Heart left ventricle (tissue), 16 donors: ENCODE measurements around the gene PPME1. TPM values are rescaled to one million over a fixed set of nuclear protein-coding genes. Genes with fewer than 3 reads are reported as not detected.

ENCODE experiments used
- ATAC-seq, 4 donors: fragments of 200-7000 bp; cut with Tn5 transposase; one replicate each; pipeline ENCODE4 v1.9.1; 2020 to 2022; ENCODE audit warnings: moderate library complexity in 4 of 4, mild to moderate bottlenecking in 3 of 4, moderate number of reproducible peaks in 1 of 4
- DNase-seq, 5 donors: peaks; one replicate each; pipeline ENCODE4 v3.0.0-alpha.2; 2020
- H3K27ac ChIP-seq, 12 donors: fragments of 200-600 bp; sonication (generic) in 4 of 12; one replicate each; pipeline versions ENCODE4 v1.5.0 to v1.8.0; 2016 to 2022; ENCODE audit warnings: mild to moderate bottlenecking in 2 of 12
- H3K27me3 ChIP-seq, 9 donors: fragments of 200-600 bp; sonication (generic) in 2 of 9; one replicate each; pipeline versions ENCODE4 v1.5.1 to v1.8.0; 2016 to 2022; ENCODE audit warnings: mild to moderate bottlenecking in 3 of 9
- H3K36me3 ChIP-seq, 9 donors: fragments of 200-600 bp; sonication (generic) in 2 of 9; one replicate each; pipeline versions ENCODE4 v1.5.0 to v1.8.0; 2018 to 2022; ENCODE audit warnings: mild to moderate bottlenecking in 2 of 9
- H3K4me1 ChIP-seq, 12 donors: fragments of 200-600 bp; sonication (generic) in 4 of 12; one replicate each; pipeline versions ENCODE4 v1.5.0 to v1.8.0; 2016 to 2022; ENCODE audit warnings: mild to moderate bottlenecking in 3 of 12
- H3K4me3 ChIP-seq, 12 donors: fragments of 200-600 bp; sonication (generic) in 4 of 12; one replicate each; pipeline versions ENCODE4 v1.5.0 to v1.8.0; 2017 to 2022; ENCODE audit warnings: mild to moderate bottlenecking in 9 of 12, moderate library complexity in 4 of 12
- H3K9me3 ChIP-seq, 12 donors: fragments of 200-600 bp; sonication (generic) in 4 of 12; one replicate each; pipeline versions ENCODE4 v1.5.0 to v1.8.0; 2016 to 2022; ENCODE audit warnings: mild to moderate bottlenecking in 1 of 12
- CTCF ChIP-seq, 12 donors: fragments of 200-600 bp; sonication (generic) in 4 of 12; IDR thresholded peaks; one replicate each; pipeline versions ENCODE4 v1.5.0 to v1.8.0; 2018 to 2022; ENCODE audit warnings: antibody characterized with exemption in 12 of 12, mild to moderate bottlenecking in 5 of 12
- POLR2A ChIP-seq, 2 donors: fragments of 450-650 bp; IDR thresholded peaks; one replicate each; pipeline ENCODE4 v1.6.1; 2017; ENCODE audit warnings: antibody characterized with exemption in 2 of 2, mild to moderate bottlenecking in 2 of 2, moderate library complexity in 2 of 2
- whole genome bisulfite sequencing, 4 donors: extraction: QIAGEN DNeasy Blood & Tissue Kit in 2 of 4; methylation state at CpG; one replicate each; pipeline versions ENCODE4 v1.1.5 to v1.1.7; 2013 to 2018; 5-methylcytosine and 5-hydroxymethylcytosine counted together
- intact Hi-C, 10 donors: fragments of 100-400 bp; cut with DNase I; formaldehyde crosslinking; loops; one replicate each; pipeline versions ENCODE4 v1.11.1 to v1.14.2; 2022
- polyA plus RNA-seq, 2 donors: library from polyadenylated mRNA; stranded (reverse); fragments of 200-250 nt; gene quantifications; one replicate each; pipeline ENCODE4 v1.2.3, GENCODE V29; 2013
- total RNA-seq, 9 donors: library from RNA; depleted of rRNA in 2 of 9; stranded (reverse); fragments of >200 nt in 2 of 9; fragmentation: NEBNext Ultra II Directional in 3 of 9; extraction: Animal tissue kit (Norgen Biotek cat#: 25700) in 3 of 9; gene quantifications; one replicate each; pipeline versions ENCODE4 v1.1.0 to v1.2.4, GENCODE V29; 2016 to 2023
- donor health status: ischemic (EF 13 %, LVEDD 7.1; RV severe dilation, severe dysfunction).
- donor health status: healthy with polysubstance abuse.
- donor health status: DM: no; HTN: yes; CAD: no.
- donor health status: DM: no; HTN: no; CAD: no.
- donor health status: ischemic (EF 25% LVEDD 6.9; RV normal size, moderate dysfunction).
- donor health status: ischemic (EF 25% LVEDD 5.7; RV mildly dilated, moderate dysfunction).
- donor health status: healthy.
- donor health status: DM: yes; HTN: yes; CAD: no.
- donor health status: ischemic (EF 35%, LVEDD 5.7; RV mildly dilated, moderate dysfunction).
- donor health status: nonischemic (EF 11% LVEDD 7.7; RV severe dilation, severe dysfunction).
- donor health status: DM: yes; HTN: yes; CAD: no.
- donor health status: PGD.
- donor health status: ischemic (EF 29% LVEDD 5.4; RV normal size, mild dysfunction).
- donor health status: nonischemic (EF 23%, LVEDD 6.1; RV moderate dilation, normal function).

The PPME1 gene
- total and polyA plus RNA-seq, 11 donors = 21.3 to 40.5 (median 28.5) TPM

DNA sequence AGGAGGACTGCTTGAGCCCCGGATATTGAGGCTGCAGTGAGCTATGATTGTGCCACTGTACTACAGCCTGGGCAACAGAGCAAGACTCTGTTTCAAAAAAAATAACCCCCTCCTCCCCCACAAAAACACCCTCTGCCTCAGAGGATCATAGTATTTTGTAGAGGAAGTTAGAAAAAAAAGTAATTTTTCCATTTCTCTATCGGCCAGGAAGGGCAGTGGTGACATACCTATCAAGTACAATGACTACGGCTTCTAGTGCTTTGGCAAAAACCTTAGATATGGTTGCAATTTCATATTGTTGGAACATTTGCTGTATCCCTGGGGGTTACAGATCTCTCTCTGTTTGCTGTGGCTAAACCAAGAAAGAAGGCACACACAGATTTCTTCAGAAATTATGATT, 29.2 kb upstream of the PPME1 start:
- WGBS, 4 donors = 56 to 76% (median 68%) methylated on average over 3 of the region's 3 CpGs
- intact Hi-C loops = no loop called here
- Histone ChIP-seq H3K9me3 (no peaks in the 10 kb centered on the region), H3K4me3 (no peak overlapping the region), H3K27me3 (no peaks in the 10 kb centered on the region), H3K27ac (no peak overlapping the region), H3K36me3 (peaks cover 0 to 26% (median 4%) of the 10 kb centered on the region in 9 donors), H3K4me1 (peaks cover 0 to 25% (median 14%) of the 10 kb centered on the region in 12 donors)
- no peak for TF ChIP-seq CTCF (IDR thresholded peaks at IDR 0.05)
- no peak for TF ChIP-seq POLR2A (IDR thresholded peaks at IDR 0.05)
- DNase-seq = no peak
- ATAC-seq = no peak

DNA sequence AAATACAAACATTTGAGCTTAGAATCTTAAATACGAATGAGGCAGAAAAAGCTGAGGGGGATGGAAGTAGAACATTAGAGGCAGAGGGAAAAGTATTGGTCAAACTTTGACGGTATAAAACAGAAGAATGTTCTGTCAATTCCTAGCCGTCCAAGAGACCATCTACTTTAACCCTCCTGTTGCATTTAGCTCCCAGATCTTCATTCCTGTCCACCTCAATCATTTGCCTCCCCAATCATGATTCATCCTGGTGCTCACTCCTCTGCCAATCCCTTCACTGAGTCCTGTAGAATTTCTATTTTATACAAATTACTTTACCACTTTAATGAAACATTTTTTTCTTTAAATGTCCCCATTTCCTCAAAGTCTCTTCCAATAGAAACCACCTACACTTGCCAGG, 28.5 kb upstream of the PPME1 start:
- DNase-seq (no peak), ATAC-seq (no peak)
- Histone ChIP-seq H3K9me3 (no peaks in the 10 kb centered on the region), H3K36me3 (peaks cover 0 to 19% (median 0%) of the 10 kb centered on the region in 9 donors), H3K27me3 (no peaks in the 10 kb centered on the region), H3K4me3 (no peak overlapping the region), H3K27ac (no peak overlapping the region), H3K4me1 (peaks cover 0 to 25% (median 14%) of the 10 kb centered on the region in 12 donors)
- TF ChIP-seq POLR2A (IDR thresholded peaks at IDR 0.05) (no peak), CTCF (IDR thresholded peaks at IDR 0.05) (no peak)
- intact Hi-C loops = no loop called here
- WGBS, 4 donors = 88 to 94% (median 90%) methylated on average over 3 of the region's 3 CpGs

GRCh38 chr11:74144592-74144991, 26.5 kb upstream of the PPME1 start:
- no peak overlapping the region for H3K4me3 ChIP-seq
- ATAC-seq (no peak), DNase-seq (no peak)
- intact Hi-C loops = no loop called here
- peaks cover 0 to 9% (median under 1%) of the 10 kb centered on the region in 12 donors for H3K4me1 ChIP-seq
- 97 to 99% (median 98%) methylated on average over 4 of the region's 4 CpGs for WGBS, 4 donors
- no peak for TF ChIP-seq CTCF (IDR thresholded peaks at IDR 0.05)
- no peak for TF ChIP-seq POLR2A (IDR thresholded peaks at IDR 0.05)
- H3K36me3 ChIP-seq = peaks cover 0 to 3% (median 0%) of the 10 kb centered on the region in 9 donors
- no peaks in the 10 kb centered on the region for H3K9me3 ChIP-seq
- H3K27me3 ChIP-seq = no peaks in the 10 kb centered on the region
- no peak overlapping the region for H3K27ac ChIP-seq

DNA sequence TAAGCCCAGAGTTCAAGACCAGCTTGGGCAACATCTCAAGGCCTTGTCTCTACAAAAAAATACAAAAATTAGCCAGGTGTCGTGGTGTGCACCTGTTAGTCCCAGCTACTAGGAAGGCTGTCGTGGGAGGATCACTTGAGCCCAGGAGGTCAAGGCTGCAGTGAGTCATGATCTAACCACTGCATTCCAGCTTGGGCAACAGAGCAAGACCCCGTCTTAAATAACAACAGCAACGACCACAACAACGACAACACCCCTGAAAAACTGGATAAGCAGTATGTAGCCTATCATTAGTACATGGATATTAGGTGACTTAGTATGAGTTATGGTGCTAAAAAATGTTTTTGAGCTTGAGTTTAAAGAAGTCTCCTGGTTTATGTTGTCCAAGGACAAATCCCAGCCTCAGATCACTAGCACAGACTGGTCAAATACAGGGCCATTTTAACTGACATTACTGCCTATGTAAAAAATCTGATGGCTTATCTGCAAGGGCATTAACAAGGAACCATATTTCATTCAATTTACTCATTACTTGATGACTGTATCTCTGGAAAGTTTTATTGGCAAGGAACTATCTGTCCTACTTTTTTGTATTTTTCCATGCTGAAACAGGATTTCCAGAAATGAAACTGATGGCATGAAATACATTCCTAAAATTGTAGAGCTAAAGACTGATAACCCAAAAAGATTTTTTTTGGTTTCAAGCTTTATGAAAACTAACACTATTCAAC, 23.7 kb upstream of the PPME1 start:
- 94 to 99% (median 96%) methylated on average over 5 of the region's 5 CpGs for WGBS, 4 donors
- no peak overlapping the region for H3K27ac ChIP-seq
- no peak for TF ChIP-seq CTCF (IDR thresholded peaks at IDR 0.05)
- TF ChIP-seq POLR2A (IDR thresholded peaks at IDR 0.05) = no peak
- no peaks in the 10 kb centered on the region for H3K27me3 ChIP-seq
- no peak for ATAC-seq
- no peak for DNase-seq
- intact Hi-C loops = no loop called here
- peaks cover 0 to 6% (median 0%) of the 10 kb centered on the region in 12 donors for H3K4me1 ChIP-seq
- H3K4me3 ChIP-seq = no peak overlapping the region
- peaks cover 0 to 3% (median 0%) of the 10 kb centered on the region in 9 donors for H3K36me3 ChIP-seq
- H3K9me3 ChIP-seq = no peaks in the 10 kb centered on the region
